GM18499 (cell line): ENCODE results near the gene FGGY.
"Not testable (repeated sequence)": the region's sequence is repeated elsewhere in the genome, so short reads cannot be mapped to it uniquely, and the experiment has no call there.

Source experiments
- ATAC-seq: cut with Tn5 transposase; IDR thresholded peaks from one replicate; pipeline ENCODE4 v1.9.1; 2021; ENCODE audit warnings: moderate number of reproducible peaks; ENCODE audit not compliant: insufficient read depth, unreplicated experiment

FGGY gene

GRCh38 chr1:59556398-59556797 is 259.5 kb downstream of the FGGY start:
- no peak for ATAC-seq

- ATAC-seq = no peak
Observed at GRCh38 chr1:59556802-59557548, 260.1 kb downstream of the FGGY start.

GRCh38 chr1:59557549-59557885 is 260.6 kb downstream of the FGGY start:
- ATAC-seq = no peak

GRCh38 chr1:59558580-59558979 is 261.7 kb downstream of the FGGY start:
- not testable (repeated sequence) for ATAC-seq

- ATAC-seq = no peak
Observed at GRCh38 chr1:59560807-59561450, 264.0 kb downstream of the FGGY start.

- ATAC-seq = no peak
Observed at GRCh38 chr1:59561796-59562195, 264.9 kb downstream of the FGGY start.

- ATAC-seq = no peak
Observed at GRCh38 chr1:59564192-59564891, 267.4 kb downstream of the FGGY start.

GRCh38 chr1:59565611-59566410 is 268.9 kb downstream of the FGGY start:
- no peak for ATAC-seq

- ATAC-seq = no peak
Observed at GRCh38 chr1:59568158-59568935, 271.5 kb downstream of the FGGY start.

GRCh38 chr1:59569198-59569597 is 272.3 kb downstream of the FGGY start:
- ATAC-seq = no peak

- ATAC-seq = no peak
Observed at GRCh38 chr1:59570524-59570923, 273.6 kb downstream of the FGGY start.

- ATAC-seq = no peak
Observed at GRCh38 chr1:59574085-59574484, 277.2 kb downstream of the FGGY start.

- ATAC-seq = no peak
Observed at GRCh38 chr1:59577774-59578173, 280.9 kb downstream of the FGGY start.

GRCh38 chr1:59579222-59579621 is 282.3 kb downstream of the FGGY start:
- ATAC-seq = no peak

GRCh38 chr1:59580257-59580656 is 283.4 kb downstream of the FGGY start:
- no peak for ATAC-seq

- not testable (repeated sequence) for ATAC-seq
Observed at GRCh38 chr1:59592410-59592809, 295.5 kb downstream of the FGGY start.

- no peak for ATAC-seq
Observed at GRCh38 chr1:59592924-59593323, 296.0 kb downstream of the FGGY start.

GRCh38 chr1:59593798-59594790 is 297.2 kb downstream of the FGGY start:
- ATAC-seq = no peak

- no peak for ATAC-seq
Observed at GRCh38 chr1:59595774-59596173, 298.9 kb downstream of the FGGY start.
